ENCODE results near the gene ERC2. TPM values are rescaled to one million over a fixed set of nuclear protein-coding genes. Genes with fewer than 3 reads are reported as not detected.

ERC2 gene
- total and polyA plus RNA-seq, 12 donors: 0.22 to 4.2 (median 1.7) TPM

- no peak overlapping the region for H3K4me3 ChIP-seq
- H3K36me3 ChIP-seq: no peaks in the 10 kb centered on the region
- H3K27ac ChIP-seq: no peak overlapping the region
- TF ChIP-seq CTCF (IDR thresholded peaks at IDR 0.05): no peak
- WGBS, 2 donors: 50 to 75% methylated on average over 3 of the region's 3 CpGs
- H3K4me1 ChIP-seq: no peaks in the 10 kb centered on the region
- peaks cover 0 to 28% (median 6%) of the 10 kb centered on the region in 7 donors for H3K27me3 ChIP-seq
- no peaks in the 10 kb centered on the region for H3K9me3 ChIP-seq
- ATAC-seq: no peak
- no peak for DNase-seq
- intact Hi-C loops (cut with DNase I): no loop called here
Measured at GRCh38 chr3:56477646-56478045, 9.4 kb upstream of the ERC2 start.

- DNase-seq: no peak
- Histone ChIP-seq H3K27ac (no peak overlapping the region), H3K27me3 (peaks cover 0 to 28% (median 6%) of the 10 kb centered on the region in 7 donors), H3K36me3 (no peaks in the 10 kb centered on the region), H3K4me1 (no peaks in the 10 kb centered on the region), H3K9me3 (no peaks in the 10 kb centered on the region), H3K4me3 (no peak overlapping the region)
- intact Hi-C loops (cut with DNase I): no loop called here
- TF ChIP-seq CTCF (IDR thresholded peaks at IDR 0.05): no peak
- 84 to 100% methylated on average over 1 of the region's 1 CpG for WGBS, 2 donors
- ATAC-seq: no peak
Measured at GRCh38 chr3:56476771-56477170, 8.5 kb upstream of the ERC2 start.

GRCh38 chr3:56471771-56472170, 3.5 kb upstream of the ERC2 start:
- DNase-seq (no peak), ATAC-seq (no peak)
- 74 to 77% methylated on average over 3 of the region's 3 CpGs for WGBS, 2 donors
- peaks cover 0 to 57% (median 29%) of the 10 kb centered on the region in 7 donors for H3K27me3 ChIP-seq
- no peak for TF ChIP-seq CTCF (IDR thresholded peaks at IDR 0.05)
- peaks cover 0 to 11% (median 9%) of the 10 kb centered on the region in 9 donors for H3K4me1 ChIP-seq
- H3K36me3 ChIP-seq: no peaks in the 10 kb centered on the region
- intact Hi-C loops (cut with DNase I): no loop called here
- no peak overlapping the region for H3K27ac ChIP-seq
- no peak overlapping the region for H3K4me3 ChIP-seq
- no peaks in the 10 kb centered on the region for H3K9me3 ChIP-seq

GRCh38 chr3:56469141-56469540, 874 bp upstream of the ERC2 start:
- no peak for ATAC-seq
- Histone ChIP-seq H3K4me1 (peaks cover 0 to 11% (median 9%) of the 10 kb centered on the region in 9 donors), H3K27ac (no peak overlapping the region), H3K9me3 (no peaks in the 10 kb centered on the region), H3K4me3 (no peak overlapping the region), H3K27me3 (peaks cover 0 to 74% (median 40%) of the 10 kb centered on the region in 7 donors), H3K36me3 (no peaks in the 10 kb centered on the region)
- WGBS, 2 donors: 84 to 90% methylated on average over 3 of the region's 3 CpGs
- intact Hi-C loops (cut with DNase I): no loop called here
- no peak for DNase-seq
- no peak for TF ChIP-seq CTCF (IDR thresholded peaks at IDR 0.05)

All from heart right ventricle (tissue), 16 donors.